ENCODE measurements around the gene GTF2H1. TPM values are rescaled to one million over a fixed set of nuclear protein-coding genes. Genes with fewer than 3 reads are reported as not detected.
A peak's percentile ranks its signal among the peaks of the same experiment; 100 is the strongest.

The GTF2H1 gene
- total RNA-seq, 1 donor from 2014 or later: 26.6 TPM

DNA sequence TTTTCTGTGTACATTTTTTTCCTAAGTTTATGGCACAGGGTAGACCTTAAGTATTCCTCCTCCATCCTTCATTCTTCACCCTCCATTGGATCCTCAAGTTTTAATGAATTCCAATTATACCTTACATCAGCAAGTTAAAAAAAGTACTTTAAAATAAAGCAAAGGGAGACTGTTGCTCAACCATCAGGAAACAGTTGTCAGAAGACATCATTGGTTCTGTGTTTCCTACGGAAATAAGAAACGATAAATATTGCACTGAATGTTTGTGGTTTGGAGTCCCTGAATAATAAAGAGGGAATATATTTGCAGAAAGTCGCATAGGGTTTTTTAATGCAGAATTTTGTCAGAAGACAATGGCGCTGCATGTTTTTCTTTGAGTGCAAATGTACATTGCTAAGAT lies 43.9 kb downstream of the GTF2H1 start:
- DNase-seq: no peak
- no peak for ATAC-seq
- intact Hi-C loops (cut with micrococcal nuclease): no loop called here

DNA sequence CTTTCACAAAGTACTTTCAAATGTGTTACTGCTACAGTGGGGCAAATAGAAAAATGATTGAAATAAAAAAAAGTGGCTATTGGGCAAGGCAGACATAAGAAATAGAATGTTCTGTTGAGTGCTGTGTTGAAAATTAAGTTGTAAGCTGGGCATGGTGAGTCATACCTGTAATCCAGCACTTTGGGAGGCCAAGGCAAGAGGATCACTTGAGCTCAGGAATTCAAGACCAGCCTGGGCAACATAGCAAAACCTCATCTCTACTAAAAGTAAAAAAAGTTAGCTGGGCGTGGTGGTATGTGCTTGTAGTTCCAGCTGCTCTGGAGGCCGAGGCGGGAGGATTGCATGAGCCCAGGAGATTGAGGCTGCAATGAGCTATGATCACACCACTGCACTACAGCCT lies 45.1 kb downstream of the GTF2H1 start:
- DNase-seq: no peak
- no peak for ATAC-seq
- intact Hi-C loops (cut with micrococcal nuclease): no loop called here

DNA sequence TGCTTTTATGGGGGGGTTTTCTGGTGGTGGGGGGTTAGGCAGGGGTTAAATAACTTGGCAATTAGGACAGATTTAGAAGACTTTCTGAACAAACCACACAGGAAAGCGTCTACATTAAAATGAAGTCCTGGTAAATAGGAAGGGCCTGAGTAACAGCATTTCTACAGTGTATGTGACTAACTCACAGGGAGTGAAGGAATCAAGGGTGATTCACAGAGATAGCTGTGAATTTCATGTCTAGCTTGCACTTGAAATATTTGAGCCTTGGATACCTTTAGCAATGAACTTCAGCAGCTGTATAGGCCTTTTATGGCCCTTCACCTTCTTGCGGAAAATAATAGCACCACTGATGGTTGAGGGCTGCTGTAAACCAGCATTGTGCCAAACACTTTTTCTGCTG lies 45.9 kb downstream of the GTF2H1 start:
- intact Hi-C loops (cut with micrococcal nuclease): no loop called here
- DNase-seq: no peak
- no peak for ATAC-seq

DNA sequence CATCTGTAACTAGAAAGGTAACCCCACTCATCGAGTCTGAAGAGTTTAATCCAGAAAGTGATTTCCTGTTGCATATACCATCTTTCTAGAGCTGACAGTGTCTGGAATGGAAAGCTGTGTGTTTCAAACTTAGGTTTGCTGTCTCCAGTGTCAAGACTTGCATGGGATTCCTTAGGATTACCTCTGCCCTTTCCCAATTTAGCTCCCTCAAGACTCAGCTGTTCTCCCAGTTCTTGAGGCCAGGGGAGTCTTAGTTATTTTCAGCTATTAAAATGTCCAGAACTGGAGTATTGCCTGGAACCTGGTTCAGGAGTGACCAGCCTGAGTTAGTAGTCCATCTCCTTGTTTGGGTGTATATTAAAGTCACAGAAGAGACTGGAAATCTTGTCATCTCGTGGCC lies 47.0 kb downstream of the GTF2H1 start:
- DNase-seq (no peak), ATAC-seq (no peak)
- intact Hi-C loops (cut with micrococcal nuclease): no loop called here

DNA sequence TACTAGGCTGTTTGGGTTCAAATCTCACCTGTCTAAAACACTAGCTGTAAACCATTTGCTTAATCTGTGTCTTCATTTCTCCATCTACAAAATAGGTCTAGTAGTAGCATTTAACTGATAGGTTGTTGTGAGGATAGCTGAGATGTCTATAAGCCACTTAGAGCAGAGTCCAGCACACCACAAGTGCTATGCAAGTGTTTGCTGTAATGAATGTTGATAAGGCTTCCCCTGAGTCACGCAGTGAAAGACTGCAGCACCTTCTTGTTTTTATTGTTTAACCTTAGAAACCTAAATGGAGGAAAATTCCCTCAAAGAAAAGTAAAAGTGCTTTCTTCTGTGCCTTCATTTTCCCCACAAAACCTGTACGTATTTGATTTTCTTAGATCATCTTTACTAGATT lies 48.9 kb downstream of the GTF2H1 start:
- ATAC-seq: no peak
- DNase-seq: no peak
- intact Hi-C loops (cut with micrococcal nuclease): no loop called here

DNA sequence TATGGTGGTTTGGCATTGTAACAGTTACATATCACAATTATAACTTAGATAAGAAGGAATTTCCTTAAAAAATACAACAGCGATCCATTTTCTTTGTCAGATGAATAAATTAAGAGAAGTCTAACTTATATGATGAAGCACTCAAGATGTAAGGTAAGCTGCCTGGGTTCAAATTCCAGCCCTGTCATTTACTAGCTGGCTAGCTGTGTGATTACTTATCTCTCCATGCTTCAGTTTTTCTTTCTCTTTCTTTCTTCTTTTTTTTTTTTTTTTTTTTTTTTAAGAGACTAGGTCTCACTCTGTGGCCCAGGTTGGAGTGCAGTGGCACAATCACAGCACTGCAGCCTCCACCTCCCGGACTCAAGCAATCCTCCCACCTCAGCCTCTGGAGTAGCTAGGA lies 49.8 kb downstream of the GTF2H1 start:
- no peak for ATAC-seq
- no peak for DNase-seq
- intact Hi-C loops (cut with micrococcal nuclease): no loop called here

DNA sequence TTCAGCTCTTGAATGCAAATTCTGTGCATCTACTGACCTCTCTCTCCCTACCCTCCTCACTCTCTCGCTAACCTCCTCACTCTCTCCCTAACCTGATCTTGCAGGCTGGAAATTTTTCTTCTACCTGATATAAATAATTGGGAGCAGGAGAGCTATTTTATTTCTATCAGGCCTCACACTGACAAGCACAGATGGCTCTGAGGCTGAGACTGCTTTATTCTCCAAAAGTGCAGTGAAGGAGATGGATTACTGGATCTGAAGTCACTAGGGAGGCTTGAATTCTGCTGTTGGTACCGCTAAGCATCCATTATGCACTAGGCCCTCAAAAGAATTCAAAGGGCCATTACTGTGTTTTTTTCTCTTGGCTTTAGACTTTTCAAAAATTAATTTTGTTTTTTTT lies 52.6 kb downstream of the GTF2H1 start:
- DNase-seq (no peak), ATAC-seq (no peak)
- intact Hi-C loops (cut with micrococcal nuclease): no loop called here

DNA sequence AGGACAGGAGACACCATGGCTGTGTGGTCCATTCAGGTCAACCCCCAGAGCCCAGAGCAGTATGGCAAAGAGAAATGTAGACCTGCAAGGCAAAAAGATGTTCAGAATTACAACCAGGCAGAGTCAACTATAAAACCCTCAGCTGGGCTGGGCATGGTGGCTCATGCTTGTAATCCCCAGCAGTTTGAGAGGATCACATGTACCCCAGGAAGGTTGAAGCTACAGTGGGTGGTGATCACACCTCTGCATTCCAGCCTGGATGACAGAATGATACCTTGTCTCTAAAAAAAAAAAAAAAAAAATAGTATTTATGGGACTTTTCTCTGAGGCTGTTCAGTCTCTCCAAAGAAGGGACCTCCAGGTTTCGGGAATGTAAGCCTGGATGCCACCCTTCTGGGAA lies 53.6 kb downstream of the GTF2H1 start:
- DNase-seq (no peak), ATAC-seq (no peak)
- intact Hi-C loops (cut with micrococcal nuclease): no loop called here

DNA sequence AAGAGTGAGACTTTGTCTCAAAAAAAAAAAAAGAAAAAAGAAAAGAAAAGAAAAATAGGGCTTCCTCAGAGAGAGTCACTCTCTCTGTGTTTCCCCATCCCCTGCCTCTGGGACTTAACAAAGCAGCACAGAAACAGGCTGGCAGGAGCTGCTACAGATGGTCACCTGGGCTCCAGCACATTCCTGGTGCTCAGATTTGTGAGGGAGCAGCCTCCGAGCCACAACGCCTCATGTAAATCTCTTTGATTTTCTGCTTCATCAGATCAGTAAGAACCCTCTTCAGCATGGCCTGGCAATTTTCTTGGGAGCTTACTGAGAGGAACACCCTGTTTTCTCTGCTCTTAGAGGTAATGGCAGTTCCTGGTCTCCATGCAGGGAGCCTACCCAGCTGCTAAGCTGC lies 56.8 kb downstream of the GTF2H1 start:
- DNase-seq (no peak), ATAC-seq (no peak)
- intact Hi-C loops (cut with micrococcal nuclease): no loop called here

DNA sequence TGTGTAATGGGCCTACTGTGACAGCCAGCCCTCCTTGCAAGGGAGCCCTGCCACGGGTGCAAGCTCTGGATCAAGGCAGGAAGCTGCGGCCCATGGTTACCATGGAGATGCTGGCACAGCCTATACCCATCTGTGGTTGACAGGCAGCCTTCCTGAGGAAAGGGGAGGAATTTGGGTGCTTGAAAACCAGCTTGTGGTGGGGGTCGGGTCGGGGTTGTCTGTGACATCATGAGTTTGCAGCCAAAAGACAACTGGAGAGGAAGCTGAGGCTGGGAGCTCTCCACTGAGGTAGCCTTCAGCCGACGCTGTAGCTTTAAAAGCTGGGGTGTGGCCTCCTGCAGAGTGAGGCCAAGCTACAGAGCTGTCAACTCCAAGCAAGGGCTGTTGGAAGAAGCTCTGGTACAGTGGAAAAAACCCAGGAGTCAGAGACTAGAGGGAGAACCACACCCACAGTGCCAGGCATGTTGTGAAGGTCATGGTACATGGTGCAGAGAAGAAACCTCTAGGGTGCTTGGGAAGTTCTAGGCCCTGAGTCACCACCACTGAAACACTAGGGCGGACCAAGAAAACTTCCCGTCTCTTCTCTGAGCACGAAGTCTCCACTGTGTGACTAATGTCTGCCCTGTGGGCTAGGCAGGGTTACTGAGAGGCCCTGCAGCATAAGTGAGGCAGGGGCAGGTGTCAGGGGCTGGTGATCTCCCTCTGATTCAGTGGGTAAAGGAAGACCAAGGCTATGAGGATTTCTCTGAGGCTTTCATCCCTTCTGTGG lies 61.2 kb downstream of the GTF2H1 start:
- peak; percentile 95 for ATAC-seq
- intact Hi-C loops (cut with micrococcal nuclease): no loop called here

DNA sequence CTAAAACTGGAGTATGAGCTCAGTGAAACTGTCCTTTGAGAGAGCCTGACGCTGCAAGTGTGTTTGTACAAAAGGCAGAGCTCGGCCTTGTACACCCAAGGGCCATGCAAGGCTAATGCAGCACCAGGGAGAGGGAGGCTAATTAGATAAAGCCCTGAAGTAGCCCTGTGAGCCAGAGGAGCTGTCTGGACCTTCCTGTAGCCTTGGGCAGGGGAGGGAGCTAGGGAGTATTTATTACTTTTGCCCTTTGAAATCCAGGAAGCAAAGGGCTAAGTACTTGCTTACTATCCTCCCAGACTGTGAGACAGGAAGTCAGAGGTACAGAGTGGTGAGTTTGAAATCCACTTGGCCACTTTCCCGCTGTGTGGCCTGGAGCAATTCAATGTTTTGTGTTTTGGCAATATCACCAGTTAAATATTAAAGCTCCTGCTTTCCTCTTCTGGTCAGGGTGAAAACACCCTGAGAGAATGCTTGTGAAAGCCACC lies 61.8 kb downstream of the GTF2H1 start:
- DNase-seq (peak; percentile 59), ATAC-seq (peak; percentile 81)
- intact Hi-C loops (cut with micrococcal nuclease): no loop called here

More for the DNA sequence above, 61.2 kb downstream of the GTF2H1 start:
- DNase-seq: peak; percentile 76

DNA sequence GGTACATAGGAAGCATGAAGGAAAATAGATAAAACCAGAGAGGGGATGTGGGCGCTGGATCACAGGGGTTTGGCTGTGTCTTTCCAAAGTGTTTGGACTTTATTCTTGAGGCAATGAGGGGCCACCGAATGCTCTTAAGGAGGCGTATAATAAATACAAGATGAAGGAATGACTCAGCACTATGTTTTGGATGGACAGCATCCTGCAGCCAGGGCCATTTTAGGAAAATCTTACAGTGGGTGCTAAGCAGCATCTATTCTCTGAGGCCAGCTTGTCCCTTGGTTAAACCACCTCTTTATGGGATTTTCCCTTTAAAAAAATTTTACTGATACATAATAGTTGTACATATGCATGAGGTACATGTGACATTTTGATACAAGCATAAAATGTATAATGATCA lies 67.7 kb downstream of the GTF2H1 start:
- ATAC-seq (no peak), DNase-seq (no peak)
- intact Hi-C loops (cut with micrococcal nuclease): loop anchor here (10.0 kb wide), 1 partner anchor 65 kb away; the partner anchor contains the start of genes GTF2H1 and HPS5

DNA sequence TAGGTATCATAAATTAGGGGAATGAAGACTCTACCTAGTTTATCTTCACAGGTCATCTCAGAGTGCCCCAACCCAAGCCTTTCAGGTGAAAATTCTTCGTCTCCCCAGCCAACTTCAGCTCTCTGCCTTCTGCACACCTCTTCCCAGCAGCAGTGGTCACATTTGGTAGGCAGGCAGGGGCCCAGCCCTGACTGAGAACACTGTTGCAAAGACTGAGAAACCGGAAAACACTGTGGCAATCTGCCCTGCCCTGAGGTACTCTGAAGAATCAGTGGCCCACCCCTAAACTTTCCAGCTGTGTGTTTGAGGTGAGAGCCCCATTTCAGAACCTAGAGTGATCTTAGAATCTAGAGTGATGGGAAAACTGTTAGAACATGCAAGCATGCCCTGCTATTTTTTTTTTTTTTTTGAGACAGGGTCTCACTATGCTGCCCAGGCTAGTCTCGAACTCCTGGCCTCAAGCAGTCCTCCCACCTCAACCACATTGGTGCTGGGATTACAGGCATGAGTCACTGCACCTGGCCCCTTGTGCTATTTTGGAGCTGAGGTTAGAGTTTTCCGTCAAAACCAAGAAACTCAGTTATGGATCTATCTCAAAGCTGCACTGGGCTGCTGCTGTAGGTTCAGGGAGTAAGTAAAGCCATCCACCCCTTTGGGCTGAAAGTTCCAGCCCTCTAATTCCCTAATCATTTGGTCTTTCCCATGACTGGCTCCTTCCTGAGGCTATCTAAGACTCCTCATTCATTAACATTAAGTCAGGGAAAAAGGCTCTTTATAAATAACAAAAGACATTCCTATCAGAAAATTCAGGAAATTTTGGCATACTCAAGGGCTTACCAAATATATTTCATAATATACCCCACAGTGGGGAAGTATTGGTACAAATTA lies 70.3 kb downstream of the GTF2H1 start:
- DNase-seq: no peak
- no peak for ATAC-seq
- intact Hi-C loops (cut with micrococcal nuclease): loop anchor here (10.0 kb wide), 1 partner anchor 68 kb away; the partner anchor contains the start of genes GTF2H1 and HPS5

DNA sequence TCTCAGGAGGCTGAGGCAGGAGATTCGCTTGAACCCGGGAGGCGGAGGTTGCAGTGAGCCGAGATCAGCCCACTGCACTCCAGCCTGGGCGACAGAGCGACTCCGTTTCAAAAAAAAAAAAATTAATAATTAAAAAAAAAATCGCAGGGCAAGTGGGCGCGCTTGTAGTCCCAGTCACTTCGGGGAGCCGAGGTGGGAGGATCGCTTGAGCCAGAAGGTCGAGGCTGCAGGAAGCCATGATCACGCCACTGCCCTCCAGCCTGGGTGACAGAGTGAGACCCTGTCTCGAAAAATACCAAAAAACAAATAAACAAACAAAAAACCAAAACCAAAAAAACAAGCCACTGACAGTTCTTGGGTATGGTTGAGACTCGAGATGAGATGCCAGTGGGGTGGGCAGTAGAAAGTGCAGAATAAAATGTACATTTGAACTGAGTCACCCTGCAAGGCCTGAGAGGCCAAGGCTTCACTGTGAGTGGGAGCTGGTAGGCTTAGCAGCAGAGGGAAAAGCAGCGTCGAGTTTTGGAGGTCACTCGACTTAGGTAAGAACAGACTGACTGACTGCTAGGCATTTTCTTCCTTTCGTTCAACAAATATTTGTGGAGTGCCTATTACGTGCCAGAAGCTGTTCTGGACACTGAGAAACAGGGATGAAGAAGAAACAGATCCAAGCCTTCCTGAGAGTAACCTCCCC lies 71.4 kb downstream of the GTF2H1 start:
- DNase-seq (no peak), ATAC-seq (no peak)
- intact Hi-C loops (cut with micrococcal nuclease): loop anchor here (10.0 kb wide), 1 partner anchor 69 kb away; the partner anchor contains the start of genes GTF2H1 and HPS5

DNA sequence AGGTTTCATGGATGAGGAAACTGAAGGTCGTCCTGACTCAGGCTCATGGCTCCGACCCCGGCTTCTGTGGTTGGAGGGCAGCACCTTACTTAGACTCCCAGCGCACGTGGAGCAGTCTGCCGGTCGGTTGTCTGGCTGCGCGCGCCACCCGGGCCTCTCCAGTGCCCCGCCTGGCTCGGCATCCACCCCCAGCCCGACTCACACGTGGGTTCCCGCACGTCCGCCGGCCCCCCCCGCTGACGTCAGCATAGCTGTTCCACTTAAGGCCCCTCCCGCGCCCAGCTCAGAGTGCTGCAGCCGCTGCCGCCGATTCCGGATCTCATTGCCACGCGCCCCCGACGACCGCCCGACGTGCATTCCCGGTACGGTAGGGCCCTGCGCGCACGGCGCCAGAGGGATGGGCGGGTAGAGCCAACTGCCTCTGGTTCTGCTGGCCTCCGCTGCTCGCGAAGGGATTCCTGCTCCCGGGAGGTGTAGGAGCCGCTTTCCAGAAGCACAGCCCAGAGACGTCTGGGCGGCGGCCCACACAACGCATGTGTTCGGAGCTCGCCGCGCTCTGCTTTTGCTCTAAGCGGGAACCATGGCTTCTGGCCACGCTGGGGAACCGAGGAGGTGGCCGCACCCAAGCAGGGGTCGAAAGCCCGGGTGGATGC lies 72.0 kb downstream of the GTF2H1 start, which contains the start of gene LDHA:
Gene LDHA (plus strand): TSS at position 289 of the 653 bp plus-strand sequence. CDS start 2,280 bp downstream, outside the sequence.
- intact Hi-C loops (cut with micrococcal nuclease): loop anchor here (10.0 kb wide), 1 partner anchor 70 kb away; the partner anchor contains the start of genes GTF2H1 and HPS5
- DNase-seq (peak; percentile 99), ATAC-seq (peak; percentile 88)

DNA sequence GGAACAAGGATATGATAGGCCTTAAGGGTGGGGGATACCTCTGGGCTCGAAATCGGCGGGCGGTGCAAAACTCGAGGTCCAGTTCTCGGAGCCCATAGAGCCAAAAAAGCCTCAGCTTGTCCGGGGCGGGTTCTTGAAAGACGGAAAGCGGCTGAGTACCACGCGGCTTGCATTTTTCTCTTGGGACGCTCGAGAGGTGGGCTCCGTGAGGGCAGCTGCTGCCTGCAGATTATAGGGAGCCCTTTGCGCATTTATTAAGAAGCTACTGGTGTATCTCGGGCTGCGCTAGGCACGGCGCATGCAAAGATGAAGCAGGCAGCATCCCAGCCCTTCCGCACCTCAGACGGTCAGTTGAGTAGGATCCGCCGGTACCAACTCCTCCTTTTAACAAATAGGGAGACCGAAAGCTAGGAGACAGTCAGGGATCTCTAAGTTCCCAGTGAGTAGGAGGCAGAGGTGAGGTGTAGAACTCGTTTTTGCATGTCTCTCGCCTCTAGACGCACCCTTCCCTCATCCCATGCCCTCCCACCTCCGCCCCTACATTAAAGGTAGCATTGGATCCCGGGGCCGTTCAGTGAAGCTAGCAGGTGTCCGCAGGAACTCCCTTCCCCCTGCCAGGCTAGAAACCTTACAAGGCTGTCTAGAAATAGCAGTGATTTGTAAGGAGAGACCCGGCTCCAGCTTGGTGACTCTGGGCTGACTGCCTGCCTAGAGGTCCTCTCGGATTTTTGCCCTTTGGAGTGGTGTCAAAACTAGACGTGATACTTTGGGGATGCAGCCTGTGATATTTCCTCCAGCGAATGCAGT lies 72.8 kb downstream of the GTF2H1 start:
- ATAC-seq: peak; percentile 6
- DNase-seq: peak; percentile 52
- intact Hi-C loops (cut with micrococcal nuclease): loop anchor here (10.0 kb wide), 1 partner anchor 70 kb away; the partner anchor contains the start of genes GTF2H1 and HPS5

DNA sequence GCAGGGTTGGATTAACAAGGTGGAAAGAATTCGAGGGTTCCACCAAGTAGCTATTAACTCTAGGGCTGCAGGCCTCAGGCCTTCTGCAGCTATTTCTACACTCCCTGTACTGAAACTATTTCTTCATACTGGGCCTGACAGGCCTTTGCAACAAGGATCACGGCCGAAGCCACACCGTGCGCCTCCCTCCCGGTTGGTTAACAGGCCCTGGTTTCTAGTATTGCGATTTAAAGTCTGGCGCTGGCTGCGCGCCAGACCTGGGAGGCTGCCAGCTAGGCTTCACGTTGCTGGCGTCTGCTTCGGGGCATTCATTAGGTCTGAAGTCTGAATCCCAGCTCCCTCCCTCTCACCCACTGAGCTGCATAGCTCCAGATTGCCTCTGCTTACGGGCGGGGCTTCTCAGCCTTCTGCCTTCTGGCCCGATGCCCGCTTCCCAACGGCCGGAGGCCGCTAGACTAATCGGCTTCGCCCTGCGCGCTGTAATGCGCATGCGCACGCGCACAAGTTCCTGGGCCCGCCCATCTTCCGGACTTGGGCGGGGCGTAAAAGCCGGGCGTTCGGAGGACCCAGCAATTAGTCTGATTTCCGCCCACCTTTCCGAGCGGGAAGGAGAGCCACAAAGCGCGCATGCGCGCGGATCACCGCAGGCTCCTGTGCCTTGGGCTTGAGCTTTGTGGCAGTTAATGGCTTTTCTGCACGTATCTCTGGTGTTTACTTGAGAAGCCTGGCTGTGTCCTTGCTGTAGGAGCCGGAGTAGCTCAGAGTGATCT lies 73.6 kb downstream of the GTF2H1 start:
- peak; percentile 99 for DNase-seq
- intact Hi-C loops (cut with micrococcal nuclease): loop anchor here (10.0 kb wide), 1 partner anchor 71 kb away; the partner anchor contains the start of genes GTF2H1 and HPS5
- peak; percentile 90 for ATAC-seq

All from left ventricle myocardium superior (tissue), 1 donor.